DOHH2 (cell line): ENCODE data around the gene AHCY.

Source experiments
- CTCF ChIP-seq: fragments of 200-600 bp; sonication (generic); IDR thresholded peaks from one replicate; pipeline ENCODE4 v1.5.1; 2014; ENCODE audit warnings: antibody characterized with exemption, mild to moderate bottlenecking, low read depth, low read length; ENCODE audit not compliant: poor library complexity, severe bottlenecking
- EZH2phosphoT487 ChIP-seq: fragments of 200-600 bp; sonication (generic); IDR thresholded peaks from 2 replicates; pipeline ENCODE4 v1.6.1; 2017; ENCODE audit warnings: borderline replicate concordance, mild to moderate bottlenecking, antibody characterized with exemption, low read length, moderate library complexity, mixed read lengths

- TF ChIP-seq CTCF: no peak
- no peak for TF ChIP-seq EZH2phosphoT487
These were observed 2.8 kb downstream of the AHCY start for GRCh38 chr20:34300256-34300806.
